ENCODE results near the gene SNAPC3. TPM values are rescaled to one million over a fixed set of nuclear protein-coding genes. Genes with fewer than 3 reads are reported as not detected.

SNAPC3 gene
- total RNA-seq, 2 experiments from 2014 or later, result 30.3 to 32.1 TPM

GRCh38 chr9:15505921-15506320 lies 83.2 kb downstream of the SNAPC3 start:
- Mint-ChIP-seq H3K4me3 (no peak overlapping the region), H3K27me3 (no peaks in the 10 kb centered on the region), H3K27ac (no peak overlapping the region), H3K36me3 (ENCODE audit: low read depth) (peaks cover 66% of the 10 kb centered on the region), H3K4me1 (ENCODE audit: low read depth) (peaks cover 61% of the 10 kb centered on the region), H3K9me3 (no peaks in the 10 kb centered on the region)
- intact Hi-C loops (cut with micrococcal nuclease), result no loop called here
- POLR2A ChIA-PET, result no interaction called here
- DNase-seq (no peak), ATAC-seq (no peak)
- TF ChIP-seq, protein P1, sequence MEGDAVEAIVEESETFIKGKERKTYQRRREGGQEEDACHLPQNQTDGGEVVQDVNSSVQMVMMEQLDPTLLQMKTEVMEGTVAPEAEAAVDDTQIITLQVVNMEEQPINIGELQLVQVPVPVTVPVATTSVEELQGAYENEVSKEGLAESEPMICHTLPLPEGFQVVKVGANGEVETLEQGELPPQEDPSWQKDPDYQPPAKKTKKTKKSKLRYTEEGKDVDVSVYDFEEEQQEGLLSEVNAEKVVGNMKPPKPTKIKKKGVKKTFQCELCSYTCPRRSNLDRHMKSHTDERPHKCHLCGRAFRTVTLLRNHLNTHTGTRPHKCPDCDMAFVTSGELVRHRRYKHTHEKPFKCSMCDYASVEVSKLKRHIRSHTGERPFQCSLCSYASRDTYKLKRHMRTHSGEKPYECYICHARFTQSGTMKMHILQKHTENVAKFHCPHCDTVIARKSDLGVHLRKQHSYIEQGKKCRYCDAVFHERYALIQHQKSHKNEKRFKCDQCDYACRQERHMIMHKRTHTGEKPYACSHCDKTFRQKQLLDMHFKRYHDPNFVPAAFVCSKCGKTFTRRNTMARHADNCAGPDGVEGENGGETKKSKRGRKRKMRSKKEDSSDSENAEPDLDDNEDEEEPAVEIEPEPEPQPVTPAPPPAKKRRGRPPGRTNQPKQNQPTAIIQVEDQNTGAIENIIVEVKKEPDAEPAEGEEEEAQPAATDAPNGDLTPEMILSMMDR (IDR thresholded peaks at IDR 0.05), result no peak
- CTCF ChIA-PET, result interaction anchor here (1.1 to 1.4 kb wide), 2 partner anchors 36 to 47 kb away, joined by 3 read pairs; partner anchors contain the start of gene CCDC171

DNA sequence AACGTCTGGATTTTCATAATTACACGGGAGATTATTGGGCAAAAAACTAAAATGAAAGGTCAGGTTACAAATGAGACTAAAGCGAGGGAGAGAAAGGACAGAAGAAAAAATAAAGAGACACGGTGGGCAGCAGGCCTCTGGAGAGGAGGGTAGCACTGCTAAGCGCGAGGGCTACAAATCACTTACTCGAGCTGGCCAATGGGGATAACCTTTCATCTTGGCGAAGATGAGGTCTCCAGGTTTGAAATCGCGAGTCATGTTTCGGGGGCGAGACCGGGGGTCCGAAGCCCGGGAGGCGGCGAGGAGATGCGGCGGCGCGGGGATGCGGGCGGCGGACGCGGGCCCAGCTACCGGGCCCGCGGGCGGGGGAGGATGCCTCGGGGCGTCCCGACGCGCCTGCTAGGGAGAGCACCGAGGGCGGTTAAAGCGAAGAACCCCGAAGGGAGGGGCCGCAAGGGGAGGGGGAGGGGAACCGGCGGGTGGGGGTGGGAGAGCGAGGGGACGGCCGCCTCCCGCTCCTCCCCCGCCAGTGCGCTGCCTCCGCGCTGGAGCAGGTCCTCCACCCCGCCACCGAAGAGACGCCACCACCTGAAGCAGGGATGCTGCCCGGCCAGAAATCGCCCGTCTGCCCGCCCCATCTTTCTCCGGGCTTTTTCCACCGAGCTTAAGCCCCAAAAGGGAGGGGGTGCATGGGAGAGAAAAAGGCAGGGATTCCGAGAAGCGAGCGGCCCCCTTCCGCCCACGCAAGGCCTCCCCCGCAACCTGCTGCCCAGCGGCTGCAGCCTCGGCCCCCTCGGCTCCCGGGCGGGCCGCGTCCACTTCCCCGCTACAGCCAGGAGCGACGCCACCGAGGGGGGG lies 87.5 kb downstream of the SNAPC3 start:
- Mint-ChIP-seq H3K27me3 (no peaks in the 10 kb centered on the region), H3K36me3 (ENCODE audit: low read depth) (peaks cover 40% of the 10 kb centered on the region), H3K4me3 (peak overlapping the region; percentile 93), H3K4me1 (ENCODE audit: low read depth) (peaks cover 53% of the 10 kb centered on the region), H3K27ac (peak overlapping the region; percentile 89), H3K9me3 (no peaks in the 10 kb centered on the region)
- peak; percentile 57 for ATAC-seq
- TF ChIP-seq, protein P1 (IDR thresholded peaks at IDR 0.05), result no peak
- ChIA-PET CTCF (interaction anchor here (1.6 to 3.1 kb wide), 3 partner anchors 12 to 24 kb away, joined by 6 to 11 read pairs (median 6); no protein-coding TSS in a partner anchor), POLR2A (interaction anchor here (0.8 to 3.4 kb wide), 17 partner anchors 11 to 210 kb away, joined by 3 to 31 read pairs (median 6); partner anchors contain the start of gene CCDC171)
- intact Hi-C loops (cut with micrococcal nuclease), result loop anchor here (5.0 kb wide), 1 partner anchor 42 kb away; the partner anchor contains the start of gene CCDC171
- peak; percentile 64 for DNase-seq

DNA sequence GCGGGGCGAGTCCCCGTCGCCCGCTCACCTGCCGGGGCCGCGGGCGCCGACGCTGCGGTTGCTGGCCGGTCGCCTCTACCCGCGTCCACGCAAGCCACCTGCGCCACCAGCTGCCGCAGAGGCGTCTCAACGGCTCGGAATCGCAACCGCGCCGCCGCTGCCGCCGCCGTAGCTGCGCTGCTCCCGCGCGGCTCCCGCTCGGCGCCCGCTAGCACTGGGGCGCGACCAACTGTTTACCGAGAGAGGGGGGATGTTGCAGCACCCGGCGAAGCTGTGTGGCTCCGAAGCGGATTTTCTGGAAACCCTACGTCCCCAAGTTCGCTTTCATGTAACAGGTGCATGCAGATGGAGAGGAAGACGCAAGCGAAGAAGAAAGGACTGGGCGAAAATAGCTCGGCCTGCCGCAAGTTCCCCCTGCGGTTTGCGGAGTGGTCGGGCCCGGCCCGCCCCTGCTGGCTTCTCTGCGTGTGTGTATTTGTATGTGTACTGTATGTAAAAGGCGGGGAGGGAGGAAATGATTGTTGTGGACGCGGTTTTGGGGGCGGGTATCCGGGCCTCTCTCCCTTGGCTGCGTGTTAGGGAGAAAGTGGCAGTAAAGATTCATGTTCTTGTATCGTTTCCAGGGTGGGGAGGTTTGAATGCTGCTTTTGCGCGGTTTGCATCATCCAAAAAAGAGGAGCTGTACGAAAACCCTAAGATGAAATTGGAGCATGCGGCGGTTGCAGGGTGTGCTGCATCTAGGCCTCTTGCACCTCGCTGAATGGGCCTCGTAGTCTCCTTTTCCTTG lies 88.3 kb downstream of the SNAPC3 start, which contains the start of gene PSIP1:
PSIP1 (minus strand) TSS at position 182 of the 787 bp plus-strand sequence. CDS start 782 bp downstream, outside the sequence.
- ChIA-PET POLR2A (interaction anchor here (0.9 to 3.4 kb wide), 17 partner anchors 11 to 211 kb away, joined by 3 to 31 read pairs (median 6); partner anchors contain the start of gene CCDC171), CTCF (interaction anchor here (0.9 to 3.1 kb wide), 6 partner anchors 10 to 27 kb away, joined by 3 to 11 read pairs (median 6); no protein-coding TSS in a partner anchor)
- no peaks in the 10 kb centered on the region for H3K9me3 Mint-ChIP-seq
- peaks cover 49% of the 10 kb centered on the region for H3K4me1 Mint-ChIP-seq (ENCODE audit: low read depth)
- ATAC-seq, result peak; percentile 86
- peak within 1 kb of the TSS; percentile 100 for H3K27ac Mint-ChIP-seq
- intact Hi-C loops (cut with micrococcal nuclease), result loop anchor here (5.0 kb wide), 1 partner anchor 41 kb away; the partner anchor contains the start of gene CCDC171
- no peaks in the 10 kb centered on the region for H3K27me3 Mint-ChIP-seq
- H3K36me3 Mint-ChIP-seq (ENCODE audit: low read depth), result peaks cover 35% of the 10 kb centered on the region
- H3K4me3 Mint-ChIP-seq, result peak within 1 kb of the TSS; percentile 93
- peak; percentile 93 for DNase-seq
- TF ChIP-seq, protein P1 (IDR thresholded peaks at IDR 0.05), result no peak

Other genes with a start within 250 kb of the SNAPC3 start
- gene TTC39B, start 115.7 kb upstream of the SNAPC3 start, total RNA-seq, result 10 to 100 TPM; 17.8 to 18.5 TPM
- 100 to 1,000 TPM; 123 to 132 TPM for gene PSIP1, start 88.1 kb downstream of the SNAPC3 start, total RNA-seq
- gene CCDC171, start 130.2 kb downstream of the SNAPC3 start, total RNA-seq, result 1 to 10 TPM; 2.1 to 2.3 TPM